A673 (cell line): ENCODE results near the gene CHGA. TPM values are rescaled to one million over a fixed set of nuclear protein-coding genes. Genes with fewer than 3 reads are reported as not detected.

Experiments used
- BruUV-seq: library from RNA; stranded (reverse); fragments of 400-500 nt; replicated peaks from 2 replicates; lab custom pipeline; 2021; lab: Mats Ljungman, UMichigan
- CTCF ChIA-PET: fragments of 300-600 bp; sonication (Branson Sonifier 250); formaldehyde crosslinking; loops from one replicate; lab custom pipeline; 2022; ENCODE audit warnings: antibody characterized with exemption; lab: Charles Lee
- POLR2A ChIA-PET: fragments of 300-600 bp; sonication (Branson Sonifier 250); formaldehyde crosslinking; loops from one replicate; lab custom pipeline; 2022; ENCODE audit warnings: antibody characterized with exemption; ENCODE audit not compliant: low non-redundant PET; lab: Charles Lee
- DNase-seq: peaks from one replicate; pipeline ENCODE4 v3.0.0-alpha.2; 2015; ENCODE audit warnings: low spot score
- H3K27ac ChIP-seq: fragments of 200-600 bp; sonication (generic); 2 replicates; pipeline ENCODE4 v1.5.1; 2016; ENCODE audit warnings: mixed run types, low read depth, mild to moderate bottlenecking, mixed read lengths, antibody characterized with exemption, low read length; ENCODE audit not compliant: poor library complexity, severe bottlenecking
- H3K27me3 ChIP-seq: fragments of 200-600 bp; sonication (generic); replicated peaks from 2 replicates; pipeline ENCODE4 v1.6.1; 2017; ENCODE audit warnings: mixed run types, low read depth, mild to moderate bottlenecking, mixed read lengths, antibody characterized with exemption, low read length; ENCODE audit not compliant: insufficient read depth, poor library complexity
- H3K36me3 ChIP-seq: fragments of 200-600 bp; sonication (generic); 2 replicates; pipeline ENCODE4 v1.6.1; 2016; ENCODE audit warnings: mixed run types, mild to moderate bottlenecking, mixed read lengths, antibody characterized with exemption, low read length; ENCODE audit not compliant: insufficient read depth, poor library complexity, severe bottlenecking
- H3K4me1 ChIP-seq: fragments of 200-600 bp; sonication (generic); 2 replicates; pipeline ENCODE4 v1.6.1; 2017; ENCODE audit warnings: mixed run types, mild to moderate bottlenecking, mixed read lengths, antibody characterized with exemption, low read length; ENCODE audit not compliant: insufficient read depth, poor library complexity, severe bottlenecking
- H3K4me3 ChIP-seq: fragments of 200-600 bp; sonication (generic); 2 replicates; pipeline ENCODE4 v1.5.1; 2016; ENCODE audit warnings: low read depth, mixed run types, mild to moderate bottlenecking, mixed read lengths, low read length; ENCODE audit not compliant: poor library complexity, severe bottlenecking
- H3K9me3 ChIP-seq: fragments of 200-600 bp; sonication (generic); 2 replicates; pipeline ENCODE4 v1.6.1; 2016; ENCODE audit warnings: mixed run types, low read depth, mild to moderate bottlenecking, mixed read lengths, antibody characterized with exemption, low read length; ENCODE audit not compliant: poor library complexity, severe bottlenecking
- CTCF ChIP-seq: fragments of 300-800, 200-600 bp; sonication (generic); conservative IDR thresholded peaks from 2 replicates; pipeline ENCODE4 v1.5.1; 2017; ENCODE audit warnings: low read depth, mild to moderate bottlenecking, antibody characterized with exemption, low read length, moderate library complexity, mixed read lengths
- EZH2 ChIP-seq: fragments of 200-600 bp; sonication (generic); IDR thresholded peaks from 2 replicates; pipeline ENCODE4 v1.6.1; 2017; ENCODE audit warnings: borderline replicate concordance, low read depth, mild to moderate bottlenecking, mixed read lengths, antibody characterized with exemption, low read length; ENCODE audit not compliant: poor library complexity, severe bottlenecking
- intact Hi-C: fragments of 100-400 bp; cut with micrococcal nuclease; formaldehyde crosslinking; loops from one replicate; pipeline ENCODE4 v1.10.0; 2022; ENCODE audit not compliant: unreplicated experiment
- total RNA-seq: library from RNA; stranded (reverse); gene quantifications from 2 replicates; pipeline ENCODE4 v1.2.3, GENCODE V29; 2021

CHGA gene
- total RNA-seq, 1 experiment from 2014 or later, result 14.8 TPM

GRCh38 chr14:92963301-92964123, 40.6 kb downstream of the CHGA start:
- no peaks in the 10 kb centered on the region for H3K4me1 ChIP-seq
- no peaks in the 10 kb centered on the region for H3K27me3 ChIP-seq
- intact Hi-C loops, result no loop called here
- POLR2A ChIA-PET, result no interaction called here
- no peak for DNase-seq
- no peaks in the 10 kb centered on the region for H3K36me3 ChIP-seq
- no TSS peak for BruUV-seq
- no peak for TF ChIP-seq CTCF
- TF ChIP-seq EZH2, result no peak
- no peak overlapping the region for H3K4me3 ChIP-seq
- H3K27ac ChIP-seq, result no peak overlapping the region
- CTCF ChIA-PET, result no interaction called here
- H3K9me3 ChIP-seq, result no peaks in the 10 kb centered on the region

- no peak overlapping the region for H3K27ac ChIP-seq
Measured at GRCh38 chr14:92964124-92965109, 41.5 kb downstream of the CHGA start.

More at GRCh38 chr14:92964124-92965109, 41.5 kb downstream of the CHGA start:
- intact Hi-C loops, result no loop called here
- no peak overlapping the region for H3K4me3 ChIP-seq
- no peaks in the 10 kb centered on the region for H3K4me1 ChIP-seq
- TF ChIP-seq CTCF, result no peak
- no peak for TF ChIP-seq EZH2
- POLR2A ChIA-PET, result no interaction called here
- no peak for DNase-seq
- H3K36me3 ChIP-seq, result no peaks in the 10 kb centered on the region
- no TSS peak for BruUV-seq
- CTCF ChIA-PET, result no interaction called here
- H3K9me3 ChIP-seq, result no peaks in the 10 kb centered on the region
- no peaks in the 10 kb centered on the region for H3K27me3 ChIP-seq
